ENCODE data around the gene TMC2. TPM values are rescaled to one million over a fixed set of nuclear protein-coding genes. Genes with fewer than 3 reads are reported as not detected.
A peak's percentile ranks its signal among the peaks of the same experiment; 100 is the strongest.

TMC2 gene
- total and polyA plus RNA-seq, 2 of the 8 experiments (the other 6 are each of a cell fraction or from before 2014, with no cell fraction given) = not detected

- DNase-seq (ENCODE audit: low read depth in 1 of 2, low spot score in 2 of 2) = peak in 1 of 2 experiments; percentile 28
- Histone ChIP-seq H3K4ac (replicated peaks; ENCODE audit: insufficient read length, low read depth, low read length) (no peak overlapping the region), H2BK20ac (ENCODE audit: low read length) (no peak overlapping the region), H3K23me2 (ENCODE audit: low read depth, low read length) (no peaks in the 10 kb centered on the region), H3K9ac (replicated peaks in 1 of 4; ENCODE audit: extremely low read depth in 1 of 4, low read depth in 3 of 4, low read length in 3 of 4) (no peak overlapping the region), H2BK120ac (replicated peaks; ENCODE audit: low read depth, low read length) (no peak overlapping the region), H2BK5ac (ENCODE audit: low read depth, low read length) (no peak overlapping the region), H3K79me1 (ENCODE audit: low read depth, low read length) (no peaks in the 10 kb centered on the region), H2BK15ac (ENCODE audit: low read length) (no peak overlapping the region), H2AK5ac (ENCODE audit: low read depth, low read length) (no peak overlapping the region), H2AFZ (ENCODE audit: low read length) (no peak overlapping the region), H3K14ac (ENCODE audit: insufficient read length) (no peak overlapping the region), H4K91ac (replicated peaks; ENCODE audit: insufficient read length, low read length) (no peak overlapping the region), H2BK12ac (ENCODE audit: low read depth, low read length) (no peak overlapping the region; the same call in 1 of the 2 replicates), H3K4me1 (replicated peaks in 1 of 4; ENCODE audit: control insufficient read depth in 3 of 4, insufficient read depth in 4 of 4, low read length in 3 of 4) (no peaks in the 10 kb centered on the region; a peak in 1 of 7 replicates), H3K27ac (ENCODE audit: low read depth, low read length) (no peak overlapping the region), H3K79me2 (ENCODE audit: control insufficient read depth in 1 of 2, insufficient read depth in 2 of 2, low read length in 2 of 2) (no peaks in the 10 kb centered on the region), H3K4me2 (ENCODE audit: insufficient read depth in 1 of 2, low read depth in 2 of 2, low read length in 2 of 2) (no peak overlapping the region), H4K20me1 (replicated peaks in 1 of 2; ENCODE audit: control insufficient read depth in 1 of 2, insufficient read depth in 2 of 2, low read length in 2 of 2) (no peaks in the 10 kb centered on the region), H4K5ac (ENCODE audit: insufficient read length, low read depth, low read length) (no peak overlapping the region), H3K56ac (replicated peaks; ENCODE audit: insufficient read length, low read depth, low read length) (no peak overlapping the region), H3K4me3 (ENCODE audit: extremely low read depth in 1 of 4, insufficient read depth in 2 of 4, low read depth in 3 of 4, low read length in 4 of 4) (no peak overlapping the region), H4K8ac (ENCODE audit: extremely low read depth, insufficient read depth, low read length) (no peak overlapping the region), H3K36me3 (ENCODE audit: control insufficient read depth in 2 of 4, insufficient read depth in 4 of 4, low read length in 3 of 4) (no peaks in the 10 kb centered on the region), H3K23ac (ENCODE audit: insufficient read length) (no peak overlapping the region), H3K27me3 (replicated peaks in 1 of 4; ENCODE audit: control insufficient read depth in 3 of 4, extremely low read depth in 1 of 4, insufficient read depth in 3 of 4, low read length in 3 of 4) (no peaks in the 10 kb centered on the region), H3K9me3 (ENCODE audit: insufficient read depth in 2 of 2, low read depth in 1 of 2, low read length in 1 of 2) (no peaks in the 10 kb centered on the region), H3K18ac (ENCODE audit: extremely low read depth, low read length) (no peak overlapping the region)
- POLR2A ChIA-PET (ENCODE audit: partially characterized antibody) = interaction anchor here (1.3 kb wide), 1 partner anchor 74 kb away, joined by 3 read pairs; the partner anchor contains the start of gene NOP56
- TF ChIP-seq BACH1 (IDR thresholded peaks at IDR 0.05; ENCODE audit: low read length) (peak; percentile 56; the same call in 1 of the 2 replicates), NRF1 (IDR thresholded peaks at IDR 0.05; ENCODE audit: low read depth, low read length) (no peak), CHD2 (IDR thresholded peaks at IDR 0.05; ENCODE audit: low read length) (no peak), JUND (IDR thresholded peaks at IDR 0.05; ENCODE audit: low read length) (no peak)
- CTCF ChIA-PET (ENCODE audit: partially characterized antibody) = interaction anchor here (1.0 to 1.8 kb wide), 5 partner anchors 10 to 56 kb away, joined by 3 to 6 read pairs (median 3); no protein-coding TSS in a partner anchor
- no peak for FAIRE-seq
- WGBS, 2 experiments (ENCODE audit: extremely low coverage in 1 of 2, insufficient coverage in 1 of 2, insufficient read length in 1 of 2, insufficient replicate concordance in 2 of 2, low coverage in 1 of 2, low lambda C conversion rate in 2 of 2, missing lambda C conversion rate in 1 of 2) = 77% methylated on average over 10 of the region's 10 CpGs; no CpG with 5 or more reads in 1 of the 2 experiments
Observed at GRCh38 chr20:2578475-2579192, 42.3 kb downstream of the TMC2 start.

Measured in H1 (cell line).